ENCODE data around the gene FHDC1.
A peak's percentile ranks its signal among the peaks of the same experiment; 100 is the strongest.

- TF ChIP-seq CTCF (IDR thresholded peaks at IDR 0.05) (peak in 1 of 6 experiments; percentile 2), POLR2A (IDR thresholded peaks at IDR 0.05) (no peak)
These were observed 568 bp downstream of the FHDC1 start for GRCh38 chr4:152936446-152937335.

All from esophagus squamous epithelium (tissue), 4 donors.